Hematopoietic multipotent progenitor cell treated with erythropoietin and hydrocortisone succinate and interleukin-3 and kit ligand, for 8 days (in vitro differentiated cells): ENCODE data around the gene PRKN.
"Not testable (repeated sequence)": the region's sequence is repeated elsewhere in the genome, so short reads cannot be mapped to it uniquely, and the experiment has no call there.

Experiments used
- DNase-seq: peaks from one replicate; pipeline ENCODE4 v3.0.0-alpha.2; 2015

PRKN gene

GRCh38 chr6:162435071-162435470, 292.5 kb downstream of the PRKN start:
- DNase-seq: no peak

GRCh38 chr6:162421004-162421403, 306.6 kb downstream of the PRKN start:
- DNase-seq: no peak

- no peak for DNase-seq
Observed at GRCh38 chr6:162416831-162417537, 310.6 kb downstream of the PRKN start.

GRCh38 chr6:162416307-162416706, 311.3 kb downstream of the PRKN start:
- no peak for DNase-seq

GRCh38 chr6:162409741-162410691, 317.6 kb downstream of the PRKN start:
- no peak for DNase-seq

- no peak for DNase-seq
Observed at GRCh38 chr6:162408826-162409535, 318.6 kb downstream of the PRKN start.

- no peak for DNase-seq
Observed at GRCh38 chr6:162404951-162405350, 322.6 kb downstream of the PRKN start.

- DNase-seq: no peak
Observed at GRCh38 chr6:162403031-162403430, 324.5 kb downstream of the PRKN start.

GRCh38 chr6:162395181-162395580, 332.4 kb downstream of the PRKN start:
- no peak for DNase-seq

GRCh38 chr6:162390961-162391811, 336.4 kb downstream of the PRKN start:
- not testable (repeated sequence) for DNase-seq

GRCh38 chr6:162389343-162390085, 338.1 kb downstream of the PRKN start:
- no peak for DNase-seq

GRCh38 chr6:162388383-162388777, 339.2 kb downstream of the PRKN start:
- no peak for DNase-seq

- DNase-seq: no peak
Observed at GRCh38 chr6:162387718-162388382, 339.7 kb downstream of the PRKN start.

- no peak for DNase-seq
Observed at GRCh38 chr6:162385980-162386379, 341.6 kb downstream of the PRKN start.

GRCh38 chr6:162379757-162380409, 347.7 kb downstream of the PRKN start:
- DNase-seq: no peak

- DNase-seq: no peak
Observed at GRCh38 chr6:162377735-162378134, 349.8 kb downstream of the PRKN start.

- DNase-seq: no peak
Observed at GRCh38 chr6:162373868-162374267, 353.7 kb downstream of the PRKN start.

GRCh38 chr6:162373192-162373591, 354.4 kb downstream of the PRKN start:
- DNase-seq: no peak

GRCh38 chr6:162372106-162372505, 355.5 kb downstream of the PRKN start:
- no peak for DNase-seq

- DNase-seq: no peak
Observed at GRCh38 chr6:162371121-162371520, 356.4 kb downstream of the PRKN start.

- DNase-seq: no peak
Observed at GRCh38 chr6:162369091-162369490, 358.5 kb downstream of the PRKN start.
